Measurements from ENCODE around the gene FBLN2. TPM values are rescaled to one million over a fixed set of nuclear protein-coding genes. Genes with fewer than 3 reads are reported as not detected.

Gene FBLN2
- total RNA-seq, 1 donor from 2014 or later = 32.9 TPM

DNA sequence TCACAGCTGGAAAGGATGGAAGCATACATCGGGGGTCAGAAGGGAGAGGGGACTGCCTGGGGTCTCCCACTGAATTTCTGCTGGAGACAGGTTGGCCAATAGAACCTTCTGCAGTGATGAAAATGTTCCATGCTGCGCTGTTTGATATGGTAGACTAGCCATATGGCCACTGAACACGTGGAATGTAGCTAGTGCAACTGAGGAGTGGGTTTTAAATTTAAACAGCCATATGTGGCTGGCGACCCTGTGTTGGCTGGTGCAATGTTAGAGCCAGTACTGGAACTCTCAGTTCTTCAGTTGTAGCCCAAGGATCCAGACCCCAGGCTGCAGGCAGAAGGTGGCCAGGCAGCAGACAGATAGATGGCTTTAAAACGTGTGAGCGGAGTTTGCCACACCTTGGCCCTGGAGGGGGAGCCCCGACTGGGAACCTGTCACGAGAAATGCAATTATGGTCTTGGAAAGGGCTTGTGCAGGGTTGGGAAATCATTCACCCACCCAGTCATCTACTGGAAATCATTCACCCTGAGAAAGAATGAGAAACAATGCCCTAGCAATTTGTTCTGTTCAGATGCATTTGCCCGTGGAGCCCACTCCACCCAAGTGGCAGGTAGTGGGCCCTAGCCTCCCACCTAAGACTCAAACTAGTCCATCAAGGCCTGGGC, 127.6 kb downstream of the FBLN2 start:
- Histone ChIP-seq H3K4me3 (no peak overlapping the region), H3K36me3 (no peaks in the 10 kb centered on the region), H3K4me1 (no peaks in the 10 kb centered on the region), H3K9me3 (no peaks in the 10 kb centered on the region), H3K27ac (no peak overlapping the region), H3K27me3 (peaks cover 4% of the 10 kb centered on the region)
- DNase-seq (no peak), ATAC-seq (no peak)
- intact Hi-C loops (cut with DNase I) = no loop called here
- TF ChIP-seq, protein P1, sequence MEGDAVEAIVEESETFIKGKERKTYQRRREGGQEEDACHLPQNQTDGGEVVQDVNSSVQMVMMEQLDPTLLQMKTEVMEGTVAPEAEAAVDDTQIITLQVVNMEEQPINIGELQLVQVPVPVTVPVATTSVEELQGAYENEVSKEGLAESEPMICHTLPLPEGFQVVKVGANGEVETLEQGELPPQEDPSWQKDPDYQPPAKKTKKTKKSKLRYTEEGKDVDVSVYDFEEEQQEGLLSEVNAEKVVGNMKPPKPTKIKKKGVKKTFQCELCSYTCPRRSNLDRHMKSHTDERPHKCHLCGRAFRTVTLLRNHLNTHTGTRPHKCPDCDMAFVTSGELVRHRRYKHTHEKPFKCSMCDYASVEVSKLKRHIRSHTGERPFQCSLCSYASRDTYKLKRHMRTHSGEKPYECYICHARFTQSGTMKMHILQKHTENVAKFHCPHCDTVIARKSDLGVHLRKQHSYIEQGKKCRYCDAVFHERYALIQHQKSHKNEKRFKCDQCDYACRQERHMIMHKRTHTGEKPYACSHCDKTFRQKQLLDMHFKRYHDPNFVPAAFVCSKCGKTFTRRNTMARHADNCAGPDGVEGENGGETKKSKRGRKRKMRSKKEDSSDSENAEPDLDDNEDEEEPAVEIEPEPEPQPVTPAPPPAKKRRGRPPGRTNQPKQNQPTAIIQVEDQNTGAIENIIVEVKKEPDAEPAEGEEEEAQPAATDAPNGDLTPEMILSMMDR (IDR thresholded peaks at IDR 0.05) = no peak

DNA sequence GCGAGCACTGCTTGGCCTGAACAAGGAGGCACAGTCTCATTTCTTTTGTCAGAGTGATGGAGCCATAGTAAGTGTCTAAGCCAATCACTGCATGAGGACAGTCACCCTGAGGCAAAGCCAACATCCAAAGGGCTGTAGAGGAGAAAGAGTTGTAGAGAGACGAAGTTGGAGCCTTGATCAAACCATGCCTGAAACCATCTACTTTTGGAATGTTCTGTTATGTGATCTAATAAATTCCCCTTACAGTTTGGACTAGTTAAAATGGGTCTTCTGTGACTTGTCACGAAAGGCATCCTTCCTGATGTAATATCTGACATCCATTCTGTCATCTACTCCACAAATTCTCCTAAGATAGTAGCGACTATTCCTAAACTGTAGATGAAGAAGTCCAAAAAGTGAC, 128.3 kb downstream of the FBLN2 start:
- H3K27me3 ChIP-seq = peaks cover 4% of the 10 kb centered on the region
- H3K4me1 ChIP-seq = no peaks in the 10 kb centered on the region
- no peak for DNase-seq
- H3K9me3 ChIP-seq = no peaks in the 10 kb centered on the region
- no peaks in the 10 kb centered on the region for H3K36me3 ChIP-seq
- intact Hi-C loops (cut with DNase I) = no loop called here
- H3K27ac ChIP-seq = no peak overlapping the region
- ATAC-seq = no peak
- no peak overlapping the region for H3K4me3 ChIP-seq
- TF ChIP-seq, protein P1 (IDR thresholded peaks at IDR 0.05) = no peak

DNA sequence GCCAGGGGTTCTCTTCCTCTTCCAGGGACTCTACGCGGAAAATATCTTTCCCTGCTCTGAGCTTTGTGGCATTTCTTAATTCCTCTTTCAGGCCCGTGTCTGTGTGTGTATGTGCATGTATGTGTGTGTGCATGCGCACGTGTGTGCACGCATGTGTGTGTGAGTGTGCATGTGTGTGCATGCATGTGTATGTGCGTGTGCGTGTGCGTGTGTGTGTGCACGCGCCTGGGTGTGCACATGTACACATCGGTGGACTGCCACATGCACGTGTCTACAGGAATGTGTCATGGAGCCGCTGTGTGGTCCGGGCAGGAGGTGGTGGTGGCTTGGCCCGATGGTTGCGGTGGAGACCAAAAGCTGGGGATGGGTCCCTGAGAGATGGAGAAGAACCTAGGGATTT, 133.0 kb downstream of the FBLN2 start:
- intact Hi-C loops (cut with DNase I) = no loop called here
- no peak for ATAC-seq
- TF ChIP-seq, protein P1 (IDR thresholded peaks at IDR 0.05) = no peak

DNA sequence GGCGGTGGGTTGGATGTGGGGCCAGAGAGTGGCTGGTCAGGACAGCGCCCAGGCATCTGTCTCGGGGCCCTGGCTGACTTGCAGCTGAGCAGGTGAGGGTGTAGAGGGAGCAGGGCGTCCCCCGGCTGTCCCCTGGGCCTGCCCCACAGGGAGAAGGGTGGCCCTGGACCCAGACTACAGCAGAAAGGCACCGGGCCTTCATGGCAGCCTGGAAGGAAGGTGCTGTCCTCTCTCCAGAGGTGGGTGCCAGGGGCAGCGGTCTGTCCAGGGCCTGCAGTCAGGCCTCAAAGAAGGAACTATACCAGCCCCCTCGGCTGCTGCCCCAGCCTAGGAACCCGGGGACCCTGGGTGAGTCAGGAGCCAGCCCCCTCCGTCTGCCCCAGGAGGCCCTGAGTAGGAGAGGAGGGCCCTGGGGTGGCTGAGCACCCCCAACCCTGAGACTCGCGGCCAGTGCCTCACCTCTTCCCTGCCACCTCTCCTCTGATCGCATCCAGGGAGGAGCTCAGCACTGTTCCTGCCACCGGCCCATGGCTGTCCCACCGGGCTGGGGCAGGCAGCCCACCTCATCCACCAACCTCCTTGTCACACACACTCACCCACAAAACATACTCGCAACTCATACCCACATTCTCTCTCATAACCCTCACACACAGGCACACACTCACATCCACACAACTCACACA, 133.5 kb downstream of the FBLN2 start:
- no peak for DNase-seq
- Histone ChIP-seq H3K27me3 (no peaks in the 10 kb centered on the region), H3K36me3 (no peaks in the 10 kb centered on the region), H3K4me3 (no peak overlapping the region), H3K9me3 (no peaks in the 10 kb centered on the region), H3K4me1 (no peaks in the 10 kb centered on the region), H3K27ac (no peak overlapping the region)
- intact Hi-C loops (cut with DNase I) = no loop called here
- no peak for ATAC-seq
- TF ChIP-seq, protein P1 (IDR thresholded peaks at IDR 0.05) = no peak

More for the DNA sequence above, 133.0 kb downstream of the FBLN2 start:
- no peaks in the 10 kb centered on the region for H3K36me3 ChIP-seq
- no peak overlapping the region for H3K27ac ChIP-seq
- no peaks in the 10 kb centered on the region for H3K27me3 ChIP-seq
- no peak overlapping the region for H3K4me3 ChIP-seq
- DNase-seq = no peak
- no peaks in the 10 kb centered on the region for H3K9me3 ChIP-seq
- H3K4me1 ChIP-seq = no peaks in the 10 kb centered on the region

DNA sequence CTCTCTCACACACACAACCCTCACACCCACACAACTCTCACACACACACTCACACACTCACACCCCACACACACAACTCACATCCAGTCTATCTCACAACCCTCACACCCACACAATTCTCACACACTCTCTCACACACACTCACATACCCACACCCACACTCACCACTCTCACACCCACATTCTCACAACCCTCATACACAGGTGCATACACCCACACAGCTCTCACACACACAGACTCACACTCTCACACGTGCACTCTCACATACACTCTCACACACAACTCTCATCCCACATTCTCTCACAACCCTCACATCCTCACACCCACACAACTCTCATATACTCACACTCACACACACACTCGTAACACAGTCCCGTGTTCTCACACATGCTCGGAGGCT, 134.4 kb downstream of the FBLN2 start:
- Histone ChIP-seq H3K4me3 (no peak overlapping the region), H3K27ac (no peak overlapping the region), H3K27me3 (no peaks in the 10 kb centered on the region), H3K9me3 (no peaks in the 10 kb centered on the region), H3K4me1 (no peaks in the 10 kb centered on the region), H3K36me3 (no peaks in the 10 kb centered on the region)
- ATAC-seq (no peak), DNase-seq (no peak)
- intact Hi-C loops (cut with DNase I) = no loop called here
- TF ChIP-seq, protein P1 (IDR thresholded peaks at IDR 0.05) = no peak

Measured in upper lobe of right lung (tissue), 1 donor.